ENCODE data around the gene MAML3.

DNA sequence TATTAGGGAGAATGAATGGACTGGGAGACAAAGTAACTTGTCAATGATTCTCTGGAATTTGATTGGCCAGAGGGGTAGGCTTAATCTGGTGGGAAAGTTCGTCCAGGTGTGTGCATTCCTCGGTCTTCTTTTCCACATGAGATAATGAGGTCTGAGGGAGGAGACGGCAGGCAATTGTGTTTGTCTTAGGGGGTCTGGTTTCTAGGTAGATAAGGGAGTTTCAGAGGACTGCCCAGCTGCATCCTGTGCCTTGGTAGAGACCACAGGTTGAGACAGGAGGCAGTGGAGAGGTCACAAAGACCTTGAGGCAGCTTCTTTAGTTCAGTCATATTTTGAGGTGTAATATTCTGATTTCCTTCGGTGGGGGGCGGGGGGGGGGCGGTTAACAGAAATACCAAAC is 484.1 kb downstream of the MAML3 start:
- TF ChIP-seq GATA2 (IDR thresholded peaks at IDR 0.05; ENCODE audit: low read depth, low read length) (no peak), GATA3 (IDR thresholded peaks at IDR 0.05; ENCODE audit: low read depth, low read length) (no peak)
